Chondrocyte (in vitro differentiated cells): Measurements from ENCODE around the gene MYH11. TPM values are rescaled to one million over a fixed set of nuclear protein-coding genes. Genes with fewer than 3 reads are reported as not detected.

Experiments
- DNase-seq: peaks from one replicate; pipeline ENCODE4 v3.0.0; 2021; ENCODE audit warnings: mixed read lengths, low spot score
- H3K27ac Mint-ChIP-seq: one replicate; pipeline ENCODE4 v1.8.0; 2021; ENCODE audit warnings: mild to moderate bottlenecking, moderate library complexity, mixed read lengths; ENCODE audit not compliant: unreplicated experiment
- H3K27me3 Mint-ChIP-seq: 2 replicates; pipeline ENCODE4 v1.8.0; 2021; ENCODE audit warnings: low read depth, mixed read lengths
- H3K36me3 Mint-ChIP-seq: 2 replicates; pipeline ENCODE4 v1.8.0; 2021; ENCODE audit warnings: low read depth, mixed read lengths
- H3K4me1 Mint-ChIP-seq: 2 replicates; pipeline ENCODE4 v1.8.0; 2021; ENCODE audit warnings: low read depth, mild to moderate bottlenecking, mixed read lengths
- H3K4me3 Mint-ChIP-seq: one replicate; pipeline ENCODE4 v1.8.0; 2021; ENCODE audit warnings: mild to moderate bottlenecking, moderate library complexity, mixed read lengths; ENCODE audit not compliant: unreplicated experiment
- H3K9me3 Mint-ChIP-seq: 2 replicates; pipeline ENCODE4 v1.8.0; 2021; ENCODE audit warnings: low read depth, mixed read lengths
- CTCF ChIP-seq: fragments of 200-600 bp; sonication (generic); IDR thresholded peaks from 2 replicates; pipeline ENCODE4 v1.5.0; 2021; ENCODE audit warnings: antibody characterized with exemption, mild to moderate bottlenecking, moderate library complexity
- total RNA-seq: library from RNA; stranded (reverse); gene quantifications from 3 replicates; pipeline ENCODE4 v1.2.1, GENCODE V29; 2021

Gene MYH11
- total RNA-seq, 1 donor from 2014 or later, result 58.3 TPM

- Mint-ChIP-seq H3K27me3 (peaks cover 5% of the 10 kb centered on the region), H3K4me3 (no peak overlapping the region)
These were observed 75.2 kb downstream of the MYH11 start for GRCh38 chr16:15781650-15782049.

DNA sequence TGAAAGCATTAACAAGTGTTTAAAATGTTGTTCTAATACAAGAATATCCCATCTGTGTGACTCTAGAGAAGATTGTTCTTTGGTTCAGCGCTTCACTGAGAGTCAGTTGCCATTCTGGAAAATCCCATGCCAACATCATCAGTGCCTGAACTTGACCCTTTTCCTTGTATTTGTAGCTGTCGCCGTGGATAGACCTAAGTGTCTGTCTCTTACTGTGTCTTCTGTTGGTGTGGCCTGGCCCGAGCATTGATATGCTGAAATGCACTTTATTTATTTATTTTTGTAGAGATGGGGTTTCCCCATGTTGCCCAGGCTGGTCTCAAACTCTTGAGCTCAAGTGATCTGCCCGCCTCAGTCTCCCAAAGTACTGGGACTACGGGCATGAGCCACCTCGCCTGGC lies 76.0 kb downstream of the MYH11 start:
- Mint-ChIP-seq H3K4me3 (no peak overlapping the region), H3K27me3 (peaks cover 7% of the 10 kb centered on the region), H3K27ac (no peak overlapping the region), H3K9me3 (no peaks in the 10 kb centered on the region), H3K36me3 (peaks cover 4% of the 10 kb centered on the region), H3K4me1 (no peaks in the 10 kb centered on the region)
- no peak for DNase-seq
- no peak for TF ChIP-seq CTCF

More at GRCh38 chr16:15781650-15782049, 75.2 kb downstream of the MYH11 start:
- Mint-ChIP-seq H3K9me3 (no peaks in the 10 kb centered on the region), H3K36me3 (peaks cover 7% of the 10 kb centered on the region), H3K4me1 (no peaks in the 10 kb centered on the region), H3K27ac (no peak overlapping the region)
- no peak for DNase-seq
- no peak for TF ChIP-seq CTCF

DNA sequence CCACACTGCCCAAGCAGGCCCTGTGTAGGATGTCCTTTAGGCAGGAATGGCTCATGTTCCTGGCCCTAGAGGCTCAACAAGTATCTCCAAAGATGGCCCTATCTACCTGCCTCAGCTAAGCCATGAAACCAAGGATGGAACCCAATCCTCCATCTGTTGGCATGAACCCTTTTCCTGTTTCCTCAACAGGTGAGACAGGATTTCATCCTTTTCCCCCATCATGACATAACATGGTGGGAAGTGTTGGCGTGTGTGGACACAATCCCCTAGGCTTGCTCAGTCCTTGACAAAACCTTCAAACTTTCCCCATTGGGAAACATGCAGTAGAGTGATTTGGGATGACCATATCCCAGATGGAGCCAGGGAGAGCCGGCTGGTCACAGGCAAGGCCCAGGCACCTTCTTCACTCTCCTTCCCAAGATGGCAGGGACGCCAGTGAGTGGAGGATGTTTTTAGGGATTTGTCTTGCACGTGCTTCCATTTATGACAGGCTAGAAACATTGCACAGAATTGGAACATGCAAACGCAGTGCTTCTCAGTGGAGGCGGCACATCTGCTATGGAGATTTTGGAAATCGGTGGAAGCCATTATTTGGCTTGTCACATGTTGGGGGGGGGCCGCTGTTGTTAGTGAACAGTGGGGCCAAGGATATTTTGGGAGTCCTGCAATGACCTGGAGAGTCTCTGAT lies 77.0 kb downstream of the MYH11 start:
- no peak for TF ChIP-seq CTCF
- no peaks in the 10 kb centered on the region for H3K4me1 Mint-ChIP-seq
- H3K4me3 Mint-ChIP-seq, result no peak overlapping the region

GRCh38 chr16:15778999-15779614 lies 77.7 kb downstream of the MYH11 start:
- Mint-ChIP-seq H3K9me3 (no peaks in the 10 kb centered on the region), H3K27ac (no peak overlapping the region), H3K27me3 (peaks cover 7% of the 10 kb centered on the region), H3K4me1 (no peaks in the 10 kb centered on the region), H3K36me3 (peaks cover 3% of the 10 kb centered on the region), H3K4me3 (no peak overlapping the region)
- no peak for TF ChIP-seq CTCF
- DNase-seq, result no peak

More for the DNA sequence above, 77.0 kb downstream of the MYH11 start:
- Mint-ChIP-seq H3K27ac (no peak overlapping the region), H3K27me3 (peaks cover 7% of the 10 kb centered on the region), H3K9me3 (no peaks in the 10 kb centered on the region), H3K36me3 (peaks cover 3% of the 10 kb centered on the region)
- no peak for DNase-seq

DNA sequence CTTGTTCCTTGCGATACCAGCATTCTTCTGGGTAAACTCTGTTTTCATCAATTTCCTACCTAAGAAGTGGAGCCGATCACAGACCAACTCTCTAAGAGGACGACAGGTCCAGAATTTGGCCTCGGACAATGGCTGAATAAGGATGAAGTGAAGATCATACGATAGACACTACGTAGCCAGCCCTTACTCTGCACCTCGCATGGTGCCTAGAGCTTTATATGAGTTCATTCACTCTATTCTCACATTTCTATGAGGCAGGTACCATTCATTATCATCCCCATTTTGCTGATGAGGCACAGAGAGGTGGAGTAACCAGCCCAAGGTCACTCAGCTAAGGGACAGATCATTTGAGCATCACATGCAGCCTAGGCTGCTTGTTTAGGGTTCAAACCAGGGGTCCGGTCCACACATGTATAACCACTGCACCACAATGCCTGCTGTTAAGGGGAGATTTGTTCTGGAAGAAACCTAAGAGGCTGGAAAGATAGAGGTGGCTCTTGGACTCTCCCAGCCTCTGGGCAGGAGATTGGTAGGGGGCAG lies 78.6 kb downstream of the MYH11 start:
- Mint-ChIP-seq H3K36me3 (peaks cover 6% of the 10 kb centered on the region), H3K27me3 (peaks cover 7% of the 10 kb centered on the region), H3K27ac (no peak overlapping the region), H3K4me3 (no peak overlapping the region), H3K9me3 (no peaks in the 10 kb centered on the region), H3K4me1 (no peaks in the 10 kb centered on the region)
- DNase-seq, result no peak
- TF ChIP-seq CTCF, result no peak
